ENCODE results near the gene FMN1. TPM values are rescaled to one million over a fixed set of nuclear protein-coding genes. Genes with fewer than 3 reads are reported as not detected.
"Not testable (repeated sequence)": the region's sequence is repeated elsewhere in the genome, so short reads cannot be mapped to it uniquely, and the experiment has no call there.

FMN1 gene
- total RNA-seq, 2 donors from 2014 or later: 2.4 to 3.1 TPM

DNA sequence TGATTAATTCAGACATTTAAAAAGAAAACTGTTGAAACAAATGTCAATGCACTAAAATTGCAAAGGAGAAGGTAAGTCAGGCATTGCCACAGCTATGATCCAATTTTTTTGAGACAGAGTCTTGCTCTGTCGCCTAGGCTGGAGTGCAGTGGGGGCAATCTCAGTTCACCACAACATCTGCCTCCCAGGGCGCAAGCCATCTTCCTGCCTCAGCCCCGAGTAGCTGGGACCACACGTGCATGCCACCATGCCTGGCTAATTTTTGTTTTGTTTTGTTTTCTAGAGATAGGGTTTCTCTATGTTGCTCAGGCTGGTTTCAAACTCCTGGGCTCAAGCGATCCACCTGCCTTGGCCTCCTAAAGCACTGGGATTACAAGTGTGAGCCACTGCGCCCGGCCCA, 117.6 kb downstream of the FMN1 start:
- no peaks in the 10 kb centered on the region for H3K9me3 ChIP-seq
- H3K36me3 ChIP-seq: no peaks in the 10 kb centered on the region
- H3K27me3 ChIP-seq: no peaks in the 10 kb centered on the region
- TF ChIP-seq, protein P1, sequence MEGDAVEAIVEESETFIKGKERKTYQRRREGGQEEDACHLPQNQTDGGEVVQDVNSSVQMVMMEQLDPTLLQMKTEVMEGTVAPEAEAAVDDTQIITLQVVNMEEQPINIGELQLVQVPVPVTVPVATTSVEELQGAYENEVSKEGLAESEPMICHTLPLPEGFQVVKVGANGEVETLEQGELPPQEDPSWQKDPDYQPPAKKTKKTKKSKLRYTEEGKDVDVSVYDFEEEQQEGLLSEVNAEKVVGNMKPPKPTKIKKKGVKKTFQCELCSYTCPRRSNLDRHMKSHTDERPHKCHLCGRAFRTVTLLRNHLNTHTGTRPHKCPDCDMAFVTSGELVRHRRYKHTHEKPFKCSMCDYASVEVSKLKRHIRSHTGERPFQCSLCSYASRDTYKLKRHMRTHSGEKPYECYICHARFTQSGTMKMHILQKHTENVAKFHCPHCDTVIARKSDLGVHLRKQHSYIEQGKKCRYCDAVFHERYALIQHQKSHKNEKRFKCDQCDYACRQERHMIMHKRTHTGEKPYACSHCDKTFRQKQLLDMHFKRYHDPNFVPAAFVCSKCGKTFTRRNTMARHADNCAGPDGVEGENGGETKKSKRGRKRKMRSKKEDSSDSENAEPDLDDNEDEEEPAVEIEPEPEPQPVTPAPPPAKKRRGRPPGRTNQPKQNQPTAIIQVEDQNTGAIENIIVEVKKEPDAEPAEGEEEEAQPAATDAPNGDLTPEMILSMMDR (IDR thresholded peaks at IDR 0.05): no peak
- no peak overlapping the region for H3K27ac ChIP-seq
- H3K4me3 ChIP-seq: no peak overlapping the region
- DNase-seq (ENCODE audit: low spot score): no peak
- no peaks in the 10 kb centered on the region for H3K4me1 ChIP-seq

- no peak for DNase-seq (ENCODE audit: low spot score)
- Histone ChIP-seq H3K36me3 (no peaks in the 10 kb centered on the region), H3K27me3 (no peaks in the 10 kb centered on the region), H3K27ac (no peak overlapping the region), H3K9me3 (no peaks in the 10 kb centered on the region), H3K4me1 (no peaks in the 10 kb centered on the region), H3K4me3 (no peak overlapping the region)
- TF ChIP-seq, protein P1 (IDR thresholded peaks at IDR 0.05): no peak
Measured at GRCh38 chr15:33074942-33075341, 119.6 kb downstream of the FMN1 start.

DNA sequence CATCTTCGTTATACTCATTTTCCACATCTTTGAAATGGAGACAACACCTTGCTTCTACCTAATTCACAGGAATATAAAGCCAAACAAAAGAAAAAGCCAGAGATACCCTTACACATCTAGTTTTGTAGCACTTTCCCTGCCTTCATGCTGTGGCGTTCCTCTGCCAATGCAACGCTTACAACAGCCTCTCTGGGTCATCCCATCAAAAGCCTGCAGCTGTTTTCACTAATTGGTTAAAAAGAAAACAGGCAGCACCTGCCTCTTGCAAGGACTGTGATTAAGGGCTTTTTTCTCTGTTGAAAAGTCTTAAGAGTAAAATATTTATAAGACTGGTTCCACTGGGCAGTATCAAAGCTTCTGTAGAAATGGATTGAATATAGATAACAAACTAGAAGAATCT, 120.3 kb downstream of the FMN1 start:
- H3K4me1 ChIP-seq: no peaks in the 10 kb centered on the region
- H3K36me3 ChIP-seq: no peaks in the 10 kb centered on the region
- H3K27ac ChIP-seq: no peak overlapping the region
- H3K9me3 ChIP-seq: no peaks in the 10 kb centered on the region
- H3K27me3 ChIP-seq: no peaks in the 10 kb centered on the region
- no peak for DNase-seq (ENCODE audit: low spot score)
- TF ChIP-seq, protein P1 (IDR thresholded peaks at IDR 0.05): no peak
- no peak overlapping the region for H3K4me3 ChIP-seq

DNA sequence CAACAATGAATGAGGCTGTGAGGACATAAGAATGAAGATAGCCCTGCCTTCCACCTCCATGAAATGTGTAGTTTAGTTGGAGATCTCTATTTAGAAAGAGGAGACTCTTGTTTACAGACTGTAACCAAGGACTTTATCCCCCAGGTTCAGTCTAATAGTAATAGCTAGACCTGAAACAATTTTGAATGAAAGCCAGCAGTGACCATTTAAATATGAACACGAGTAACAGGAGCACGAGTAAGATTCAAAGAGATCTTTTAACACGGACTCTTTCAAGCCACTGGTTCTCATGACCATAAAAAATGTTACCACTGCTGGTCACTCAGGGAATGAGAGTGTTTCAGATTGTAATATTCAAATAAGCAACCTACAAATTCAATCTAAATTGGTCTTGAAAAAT, 123.1 kb downstream of the FMN1 start:
- no peak overlapping the region for H3K27ac ChIP-seq
- no peaks in the 10 kb centered on the region for H3K9me3 ChIP-seq
- no peaks in the 10 kb centered on the region for H3K36me3 ChIP-seq
- TF ChIP-seq, protein P1 (IDR thresholded peaks at IDR 0.05): no peak
- DNase-seq (ENCODE audit: low spot score): no peak
- peaks cover 0 to 8% of the 10 kb centered on the region in 2 donors for H3K4me1 ChIP-seq
- no peaks in the 10 kb centered on the region for H3K27me3 ChIP-seq
- H3K4me3 ChIP-seq: no peak overlapping the region

- H3K27me3 ChIP-seq; H3K4me1 ChIP-seq; H3K9me3 ChIP-seq; H3K27ac ChIP-seq; DNase-seq (ENCODE audit: low spot score); H3K4me3 ChIP-seq; H3K36me3 ChIP-seq: not testable (repeated sequence)
Measured at GRCh38 chr15:33069903-33070302, 124.6 kb downstream of the FMN1 start.

DNA sequence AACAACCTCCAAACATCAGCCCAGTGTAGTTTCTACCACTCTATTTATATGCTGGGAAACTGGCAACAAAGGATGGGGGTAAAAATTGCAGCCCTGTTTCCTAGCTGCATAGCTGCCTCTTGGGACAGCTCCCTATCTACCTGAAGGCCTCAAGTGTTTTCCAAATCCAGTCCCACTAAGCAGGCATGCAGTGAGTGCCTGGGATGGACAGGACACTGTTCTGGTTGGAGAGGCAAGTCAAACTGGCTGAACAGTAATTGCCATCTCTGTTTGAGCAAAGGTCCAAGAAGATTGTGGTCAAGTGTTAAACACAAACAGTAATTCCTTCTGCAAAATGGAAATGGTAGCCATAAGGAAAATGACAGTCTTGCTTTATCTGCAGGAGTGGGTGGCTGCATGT, 125.4 kb downstream of the FMN1 start:
- DNase-seq (ENCODE audit: low spot score): no peak
- H3K36me3 ChIP-seq: no peaks in the 10 kb centered on the region
- no peak overlapping the region for H3K27ac ChIP-seq
- H3K27me3 ChIP-seq: no peaks in the 10 kb centered on the region
- no peaks in the 10 kb centered on the region for H3K9me3 ChIP-seq
- peaks cover 0 to 8% of the 10 kb centered on the region in 2 donors for H3K4me1 ChIP-seq
- no peak overlapping the region for H3K4me3 ChIP-seq
- TF ChIP-seq, protein P1 (IDR thresholded peaks at IDR 0.05): no peak

Measured in right atrium auricular region (tissue), 2 donors.